GM12864 (cell line): Measurements from ENCODE around the gene HNF1A.

Source experiments
- DNase-seq: peaks from one replicate; pipeline ENCODE4 v3.0.0-alpha.2; 2011; ENCODE audit warnings: low read depth
- H3K4me3 ChIP-seq: 2 replicates; pipeline ENCODE4 v1.5.1; 2011; ENCODE audit warnings: mild to moderate bottlenecking, low read depth, low read length, control low read depth
- CTCF ChIP-seq: IDR thresholded peaks from 2 replicates; pipeline ENCODE4 v1.5.1; 2011; ENCODE audit warnings: low read depth, mild to moderate bottlenecking, moderate library complexity, low read length, control low read depth, inconsistent platforms; ENCODE audit errors: missing control alignments

The HNF1A gene

DNA sequence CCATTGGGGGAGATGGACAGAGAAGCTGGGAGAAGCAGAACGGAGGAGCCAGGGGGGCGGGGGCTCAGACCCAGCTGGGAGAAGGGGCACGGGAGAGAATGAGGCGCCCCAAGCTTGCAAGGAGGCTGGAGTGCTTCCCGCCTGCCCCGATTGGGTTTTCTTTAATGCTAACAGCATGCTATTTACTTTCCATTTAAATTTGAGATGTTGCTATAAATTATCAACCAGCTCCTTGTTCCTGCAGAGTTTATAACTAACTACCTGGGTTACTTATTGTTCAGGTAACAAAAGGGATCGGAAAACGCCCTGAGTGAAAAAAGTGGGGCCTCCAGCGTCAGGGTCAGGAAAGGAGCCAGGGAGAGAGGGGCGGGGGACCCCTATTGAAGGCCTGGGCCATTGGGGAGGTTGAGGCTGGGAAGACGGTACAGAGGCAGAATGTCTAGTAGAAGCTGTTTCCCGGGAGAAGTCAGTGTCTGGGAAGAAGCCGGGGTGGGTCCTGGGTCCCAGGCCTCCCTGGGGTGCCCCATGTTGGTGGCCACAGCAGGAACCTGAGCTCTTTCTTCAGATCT lies 2.5 kb downstream of the HNF1A start:
- no peak for DNase-seq

GRCh38 chr12:120981407-120981941 lies 3.1 kb downstream of the HNF1A start:
- no peak overlapping the region for H3K4me3 ChIP-seq
- DNase-seq: no peak
- no peak for TF ChIP-seq CTCF

More for the DNA sequence above, 2.5 kb downstream of the HNF1A start:
- no peak for TF ChIP-seq CTCF
- no peak overlapping the region for H3K4me3 ChIP-seq

DNA sequence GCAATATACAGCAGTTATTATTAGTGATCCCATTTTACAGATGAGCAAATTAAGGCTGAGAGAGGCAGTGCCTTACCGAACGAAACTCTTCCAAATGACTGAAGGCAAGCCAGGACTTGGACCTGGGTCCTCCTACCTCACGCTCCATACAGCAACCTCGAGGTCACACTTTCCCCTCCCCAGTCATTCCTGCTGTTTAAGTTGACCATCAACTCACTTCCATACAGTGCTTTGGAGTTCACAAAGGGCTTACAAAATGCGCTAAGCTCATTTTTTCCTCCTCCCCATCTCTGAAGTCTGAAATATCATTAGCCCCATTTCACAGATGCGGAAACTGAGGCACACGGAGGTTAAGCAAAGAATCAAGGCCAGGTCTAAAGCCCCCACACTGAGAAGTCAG lies 4.3 kb downstream of the HNF1A start:
- DNase-seq: no peak
- no peak for TF ChIP-seq CTCF
- no peak overlapping the region for H3K4me3 ChIP-seq

DNA sequence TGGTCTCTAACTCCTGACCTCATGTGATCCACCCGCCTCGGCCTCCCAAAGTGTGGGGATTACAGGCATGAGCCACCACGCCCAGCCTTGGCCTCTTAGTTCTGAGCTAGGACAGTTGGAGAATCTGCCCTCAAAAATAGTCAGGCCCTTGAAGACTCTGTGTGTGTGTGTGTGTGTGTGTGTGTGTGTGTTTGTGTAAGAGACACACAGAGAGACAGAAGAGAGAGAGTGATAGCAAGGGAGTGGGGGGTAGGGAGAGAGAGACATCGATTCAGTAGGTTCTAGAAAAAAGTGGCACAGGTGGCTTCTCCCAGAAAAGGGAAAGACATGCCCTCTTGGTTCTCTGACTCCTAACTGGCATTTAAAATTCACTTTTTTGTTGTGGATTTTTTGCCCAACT lies 5.4 kb downstream of the HNF1A start:
- DNase-seq: no peak
- no peak overlapping the region for H3K4me3 ChIP-seq
- no peak for TF ChIP-seq CTCF

DNA sequence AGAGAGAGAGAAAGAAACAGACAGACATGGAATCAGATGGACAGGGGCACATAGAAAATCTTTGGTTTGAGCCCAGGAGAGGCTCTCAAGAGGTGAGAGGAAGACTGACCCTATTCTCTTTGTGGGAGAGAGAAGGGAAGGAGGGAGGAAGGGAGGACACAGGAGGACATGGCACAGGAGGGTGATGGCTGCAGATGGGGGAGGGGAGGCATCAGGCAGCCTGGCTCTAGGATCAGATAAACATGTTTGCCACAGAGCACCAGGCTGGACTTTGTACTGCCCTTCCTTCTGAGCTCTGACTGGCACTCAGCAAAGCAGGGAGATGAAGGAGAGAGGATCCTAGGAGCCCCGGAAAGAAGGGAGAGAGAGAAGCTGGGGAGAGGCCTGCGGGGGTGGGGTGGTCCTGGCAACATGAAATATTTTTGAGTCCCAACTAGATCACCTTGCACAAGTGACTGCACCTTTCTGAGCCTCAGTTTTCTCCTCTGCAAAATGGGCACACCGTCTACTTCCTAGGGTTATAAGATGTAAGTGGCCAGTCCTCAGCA lies 6.1 kb downstream of the HNF1A start:
- no peak overlapping the region for H3K4me3 ChIP-seq
- TF ChIP-seq CTCF: no peak
- DNase-seq: no peak

DNA sequence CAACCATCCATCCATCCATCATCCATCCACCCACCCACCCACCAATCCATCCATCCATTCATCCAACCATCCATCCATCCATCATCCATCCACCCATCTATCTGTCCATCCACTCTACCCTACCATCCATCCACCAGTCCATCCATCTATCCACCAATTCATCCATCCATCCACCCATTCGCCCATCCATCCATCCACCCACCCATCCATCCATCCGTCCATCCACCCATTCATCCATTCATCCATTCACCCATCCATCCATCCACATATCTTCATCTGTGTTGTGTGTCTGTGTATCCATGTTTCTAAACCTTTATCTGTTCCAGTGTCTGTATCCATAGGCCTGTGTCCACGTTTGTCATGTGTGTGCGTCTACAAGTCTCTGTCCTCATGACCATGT lies 9.9 kb downstream of the HNF1A start:
- no peak for DNase-seq
- no peak for TF ChIP-seq CTCF
- H3K4me3 ChIP-seq: no peak overlapping the region

GRCh38 chr12:120988658-120989057 lies 10.3 kb downstream of the HNF1A start:
- no peak for DNase-seq
- TF ChIP-seq CTCF: no peak

More at GRCh38 chr12:120988658-120989057, 10.3 kb downstream of the HNF1A start:
- no peak overlapping the region for H3K4me3 ChIP-seq
